Endothelial cell of umbilical vein (primary cell): ENCODE measurements around the gene ZBTB4. TPM values are rescaled to one million over a fixed set of nuclear protein-coding genes. Genes with fewer than 3 reads are reported as not detected.

Source experiments
- BruUV-seq: library from RNA; stranded (reverse); fragments of 400-500 nt; replicated peaks from 2 replicates; lab custom pipeline; 2021; lab: Mats Ljungman, UMichigan
- CTCF ChIA-PET: fragments of 300-600, 350-600 bp; sonication (Branson Sonifier 250); formaldehyde crosslinking; loops from one replicate; lab custom pipeline; 2021; ENCODE audit warnings: antibody characterized with exemption, inconsistent platforms; lab: Charles Lee
- POLR2A ChIA-PET: fragments of 300-600, 350-600 bp; sonication (Branson Sonifier 250); formaldehyde crosslinking; loops from one replicate; lab custom pipeline; 2021; ENCODE audit warnings: antibody characterized with exemption, inconsistent platforms; lab: Charles Lee
- DNase-seq: peaks from one replicate; pipeline ENCODE4 v3.0.0-alpha.2; 2011; ENCODE audit warnings: low read depth, low spot score
- FAIRE-seq: peaks from 2 replicates; lab custom pipeline; 2011; peaks lifted over from hg19 to GRCh38; lab: Jason Lieb, UNC
- H2AFZ ChIP-seq: 2 replicates; pipeline ENCODE4 v1.6.0; 2012; ENCODE audit warnings: low read depth, low read length, control low read depth, inconsistent platforms
- H3K27ac ChIP-seq: 2 replicates; pipeline ENCODE4 v1.5.1; 2011; ENCODE audit warnings: low read depth, mild to moderate bottlenecking, control low read depth, low read length, moderate library complexity; ENCODE audit not compliant: insufficient read depth
- H3K27me3 ChIP-seq, 2 experiments: 2 replicates each; pipeline versions ENCODE4 v1.6.0 to v1.6.1; 2011; ENCODE audit warnings: low read length in 2 of 2, mixed read lengths in 1 of 2; ENCODE audit not compliant: control insufficient read depth in 2 of 2, insufficient read depth in 2 of 2
- H3K36me3 ChIP-seq, 2 experiments: 2 replicates in 1 of 2; 3 replicates in 1 of 2; pipeline ENCODE4 v1.5.1; 2011; ENCODE audit warnings: low read length in 2 of 2, mild to moderate bottlenecking in 1 of 2, moderate library complexity in 1 of 2; ENCODE audit not compliant: control insufficient read depth in 2 of 2, insufficient read depth in 2 of 2; ENCODE audit errors: extremely low read depth in 1 of 2
- H3K4me1 ChIP-seq: 3 replicates; pipeline ENCODE4 v1.5.1; 2011; ENCODE audit warnings: mild to moderate bottlenecking, low read length; ENCODE audit not compliant: control insufficient read depth, insufficient read depth; ENCODE audit errors: extremely low read depth
- H3K4me2 ChIP-seq: 2 replicates; pipeline ENCODE4 v1.6.1; 2011; ENCODE audit warnings: low read length, control low read depth, mixed read lengths; ENCODE audit not compliant: insufficient read depth
- H3K4me3 ChIP-seq, 3 experiments: fragments of 200-600 bp in 1 of 3; sonication (generic), shearing (Covaris generic) in 1 of 3; replicated peaks in 1 of 3; 2 replicates each; pipeline ENCODE4 v1.5.1; 2011 to 2016; ENCODE audit warnings: control low read depth in 3 of 3, low read length in 3 of 3, mild to moderate bottlenecking in 2 of 3, inconsistent platforms in 1 of 3, low read depth in 1 of 3, moderate library complexity in 1 of 3; ENCODE audit not compliant: insufficient read depth in 1 of 3
- H3K79me2 ChIP-seq: 2 replicates; pipeline ENCODE4 v1.6.0; 2012; ENCODE audit warnings: low read length, inconsistent platforms; ENCODE audit not compliant: control insufficient read depth, insufficient read depth
- H3K9ac ChIP-seq: replicated peaks from 2 replicates; pipeline ENCODE3; 2011; ENCODE audit warnings: low read length, control low read depth; ENCODE audit not compliant: insufficient read depth; ENCODE audit errors: extremely low read depth
- H3K9me1 ChIP-seq: replicated peaks from 3 replicates; pipeline ENCODE4 v1.6.0; 2011; ENCODE audit warnings: mild to moderate bottlenecking, low read length; ENCODE audit not compliant: control insufficient read depth, insufficient read depth; ENCODE audit errors: extremely low read depth
- H3K9me3 ChIP-seq: replicated peaks from 2 replicates; pipeline ENCODE4 v1.5.1; 2012; ENCODE audit warnings: low read length, inconsistent platforms; ENCODE audit not compliant: control insufficient read depth, insufficient read depth
- H4K20me1 ChIP-seq: replicated peaks from 2 replicates; pipeline ENCODE3; 2011; ENCODE audit warnings: mild to moderate bottlenecking, low read length; ENCODE audit not compliant: control insufficient read depth, insufficient read depth; ENCODE audit errors: extremely low read depth
- EZH2 ChIP-seq: IDR thresholded peaks from 2 replicates; pipeline ENCODE4 v1.6.1; 2012; ENCODE audit warnings: borderline replicate concordance, low read depth, mild to moderate bottlenecking, moderate library complexity, low read length, inconsistent platforms; ENCODE audit not compliant: severe bottlenecking
- FOS ChIP-seq: IDR thresholded peaks from 2 replicates; pipeline ENCODE4 v1.6.1; 2011; ENCODE audit warnings: mild to moderate bottlenecking, low read length, moderate library complexity, borderline replicate concordance; ENCODE audit not compliant: insufficient read depth
- GATA2 ChIP-seq: IDR thresholded peaks from 2 replicates; pipeline ENCODE4 v1.7.0; 2011; ENCODE audit warnings: low read depth, mild to moderate bottlenecking, moderate library complexity, mixed read lengths, low read length; ENCODE audit not compliant: insufficient read length, insufficient read depth
- JUN ChIP-seq: IDR thresholded peaks from 2 replicates; pipeline ENCODE4 v1.6.1; 2011; ENCODE audit warnings: borderline replicate concordance, low read depth; ENCODE audit not compliant: insufficient read length, insufficient read depth
- MYC ChIP-seq: IDR thresholded peaks from one replicate; pipeline ENCODE4 v1.6.1; 2011; ENCODE audit warnings: mild to moderate bottlenecking, low read depth, low read length
- POLR2A ChIP-seq: IDR thresholded peaks from 2 replicates; pipeline ENCODE4 v1.6.1; 2012; ENCODE audit warnings: low read depth, mild to moderate bottlenecking, control low read depth, low read length
- POLR2AphosphoS5 ChIP-seq: IDR thresholded peaks from 2 replicates; pipeline ENCODE4 v1.6.1; 2012; ENCODE audit warnings: low read depth, mild to moderate bottlenecking, control low read depth, low read length, moderate library complexity; ENCODE audit not compliant: insufficient read depth
- dilution Hi-C: fragments of 300-500 bp; cut with MboI; formaldehyde crosslinking; loops from one replicate; pipeline ENCODE4 v1.15.0; 2019; ENCODE audit warnings: low sequenced_read_pairs; ENCODE audit not compliant: extremely low pct_ligation_motif_present
- intact Hi-C: fragments of 100-400 bp; cut with micrococcal nuclease; formaldehyde crosslinking; loops from one replicate; pipeline ENCODE4 v1.10.0; 2022
- polyA plus RNA-seq, 4 experiments: library from polyadenylated mRNA; depleted of rRNA in 3 of 4; stranded (reverse) in 3 of 4; unstranded in 1 of 4; fragments of >200 nt; gene quantifications; 2 replicates each; pipeline versions ENCODE4 v1.2.1 to v1.2.3, GENCODE V29; 2011 to 2012; ENCODE audit warnings: missing spikeins in 1 of 4
- total RNA-seq: library from RNA; stranded (reverse); gene quantifications from 2 replicates; pipeline ENCODE4 v1.2.3, GENCODE V29; 2021
- TF ChIP-seq, protein P1 (sequence below), 2 donors: IDR thresholded peaks; 1 replicate in 1 of 2; 2 replicates in 1 of 2; pipeline ENCODE4 v1.5.1; 2011; ENCODE audit warnings: low read length in 2 of 2, mild to moderate bottlenecking in 2 of 2, moderate library complexity in 2 of 2, control low read depth in 1 of 2, inconsistent platforms in 1 of 2, low read depth in 1 of 2; ENCODE audit not compliant: insufficient read depth in 1 of 2; ENCODE audit errors: extremely low read depth in 1 of 2
- TF ChIP-seq, protein P2 (sequence below): IDR thresholded peaks from 2 replicates; pipeline ENCODE4 v1.6.1; 2011; ENCODE audit not compliant: insufficient read depth, insufficient read length

Gene ZBTB4
- total and polyA plus RNA-seq, 2 donors (not counting 3 experiments of a cell fraction or from before 2014, with no cell fraction given), result 15.1 to 26.5 TPM

DNA sequence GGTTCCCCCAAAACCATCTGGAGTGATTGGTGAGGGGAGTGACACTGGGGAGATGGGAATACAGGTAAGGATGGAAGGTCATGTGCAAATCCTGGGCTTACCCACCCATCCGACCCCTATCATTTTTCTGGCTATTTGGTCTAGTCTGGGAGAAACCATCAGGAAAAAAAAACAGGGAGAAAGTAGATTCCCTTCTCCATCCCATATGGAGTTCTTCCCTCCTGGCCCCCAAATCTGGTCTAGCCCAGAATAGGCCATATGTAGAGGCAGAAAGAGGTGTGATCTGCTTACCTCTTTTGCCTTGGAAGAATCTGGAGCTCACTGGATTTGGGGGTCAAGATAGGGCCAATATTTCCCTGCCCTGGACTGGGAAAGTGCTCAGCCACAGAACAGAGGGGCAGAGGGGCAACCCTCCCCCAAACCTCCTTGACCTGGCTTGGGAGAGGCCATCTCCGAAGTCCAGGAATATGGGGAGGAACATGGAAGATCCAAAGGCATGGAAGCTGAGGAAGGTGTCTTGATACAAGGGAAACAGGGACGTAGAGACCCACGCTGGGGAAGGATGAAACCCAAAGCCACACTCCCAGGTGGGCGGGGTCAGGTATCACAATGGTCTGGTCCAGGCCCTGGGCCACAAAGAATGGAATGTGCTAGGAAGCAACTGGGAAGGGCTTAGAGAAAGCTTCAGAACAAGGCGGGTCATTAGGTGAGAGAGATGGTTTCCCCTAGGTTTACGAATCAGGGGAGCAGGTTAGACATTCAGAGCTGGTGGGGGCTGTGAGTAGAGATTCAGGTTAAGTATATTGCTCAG is 18.4 kb downstream of the ZBTB4 start:
- DNase-seq, result no peak
- H3K4me2 ChIP-seq, result no peak overlapping the region
- H3K4me3 ChIP-seq, result no peak overlapping the region
- POLR2A ChIA-PET, result no interaction called here
- no peaks in the 10 kb centered on the region for H3K79me2 ChIP-seq
- FAIRE-seq, result no peak
- CTCF ChIA-PET, result interaction anchor here (0.8 kb wide), 1 partner anchor 57 kb away, joined by 3 read pairs; the partner anchor contains the start of gene TMEM256
- H2AFZ ChIP-seq, result no peak overlapping the region
- no peak overlapping the region for H3K9ac ChIP-seq
- intact Hi-C loops, result no loop called here
- H3K4me1 ChIP-seq, result no peaks in the 10 kb centered on the region
- no peaks in the 10 kb centered on the region for H3K9me1 ChIP-seq
- peaks cover 0 to 13% of the 10 kb centered on the region in 2 experiments for H3K36me3 ChIP-seq
- H3K27me3 ChIP-seq, result no peaks in the 10 kb centered on the region
- no peak overlapping the region for H3K27ac ChIP-seq
- no peaks in the 10 kb centered on the region for H3K9me3 ChIP-seq
- dilution Hi-C loops, result no loop called here
- H4K20me1 ChIP-seq, result no peaks in the 10 kb centered on the region
- TSS peak; percentile 22 for BruUV-seq
- TF ChIP-seq EZH2, result no peak
- TF ChIP-seq, protein P1, sequence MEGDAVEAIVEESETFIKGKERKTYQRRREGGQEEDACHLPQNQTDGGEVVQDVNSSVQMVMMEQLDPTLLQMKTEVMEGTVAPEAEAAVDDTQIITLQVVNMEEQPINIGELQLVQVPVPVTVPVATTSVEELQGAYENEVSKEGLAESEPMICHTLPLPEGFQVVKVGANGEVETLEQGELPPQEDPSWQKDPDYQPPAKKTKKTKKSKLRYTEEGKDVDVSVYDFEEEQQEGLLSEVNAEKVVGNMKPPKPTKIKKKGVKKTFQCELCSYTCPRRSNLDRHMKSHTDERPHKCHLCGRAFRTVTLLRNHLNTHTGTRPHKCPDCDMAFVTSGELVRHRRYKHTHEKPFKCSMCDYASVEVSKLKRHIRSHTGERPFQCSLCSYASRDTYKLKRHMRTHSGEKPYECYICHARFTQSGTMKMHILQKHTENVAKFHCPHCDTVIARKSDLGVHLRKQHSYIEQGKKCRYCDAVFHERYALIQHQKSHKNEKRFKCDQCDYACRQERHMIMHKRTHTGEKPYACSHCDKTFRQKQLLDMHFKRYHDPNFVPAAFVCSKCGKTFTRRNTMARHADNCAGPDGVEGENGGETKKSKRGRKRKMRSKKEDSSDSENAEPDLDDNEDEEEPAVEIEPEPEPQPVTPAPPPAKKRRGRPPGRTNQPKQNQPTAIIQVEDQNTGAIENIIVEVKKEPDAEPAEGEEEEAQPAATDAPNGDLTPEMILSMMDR (IDR thresholded peaks at IDR 0.05; ENCODE audit: extremely low read depth in 1 of 2, insufficient read depth in 1 of 2, low read depth in 1 of 2, low read length in 2 of 2), result no peak
- TF ChIP-seq POLR2AphosphoS5, result no peak
- no peak for TF ChIP-seq POLR2A
- TF ChIP-seq MYC, result no peak
- no peak for TF ChIP-seq JUN
- TF ChIP-seq, protein P2, sequence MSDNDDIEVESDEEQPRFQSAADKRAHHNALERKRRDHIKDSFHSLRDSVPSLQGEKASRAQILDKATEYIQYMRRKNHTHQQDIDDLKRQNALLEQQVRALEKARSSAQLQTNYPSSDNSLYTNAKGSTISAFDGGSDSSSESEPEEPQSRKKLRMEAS, result no peak
- no peak for TF ChIP-seq FOS
- TF ChIP-seq GATA2, result no peak
